ENCODE results near the gene SUSD5. TPM values are rescaled to one million over a fixed set of nuclear protein-coding genes. Genes with fewer than 3 reads are reported as not detected.

SUSD5 gene
- 12.0 and 18.2 TPM in 2 replicates for total RNA-seq (2014; rRNA removed; shearing (Covaris generic))
- polyA plus RNA-seq (2015; cell fraction: cytosol; rRNA removed): 6.3 and 7.2 TPM in 2 replicates
- polyA plus RNA-seq (2015; cell fraction: nucleus; rRNA removed): 12.6 and 13.5 TPM in 2 replicates

DNA sequence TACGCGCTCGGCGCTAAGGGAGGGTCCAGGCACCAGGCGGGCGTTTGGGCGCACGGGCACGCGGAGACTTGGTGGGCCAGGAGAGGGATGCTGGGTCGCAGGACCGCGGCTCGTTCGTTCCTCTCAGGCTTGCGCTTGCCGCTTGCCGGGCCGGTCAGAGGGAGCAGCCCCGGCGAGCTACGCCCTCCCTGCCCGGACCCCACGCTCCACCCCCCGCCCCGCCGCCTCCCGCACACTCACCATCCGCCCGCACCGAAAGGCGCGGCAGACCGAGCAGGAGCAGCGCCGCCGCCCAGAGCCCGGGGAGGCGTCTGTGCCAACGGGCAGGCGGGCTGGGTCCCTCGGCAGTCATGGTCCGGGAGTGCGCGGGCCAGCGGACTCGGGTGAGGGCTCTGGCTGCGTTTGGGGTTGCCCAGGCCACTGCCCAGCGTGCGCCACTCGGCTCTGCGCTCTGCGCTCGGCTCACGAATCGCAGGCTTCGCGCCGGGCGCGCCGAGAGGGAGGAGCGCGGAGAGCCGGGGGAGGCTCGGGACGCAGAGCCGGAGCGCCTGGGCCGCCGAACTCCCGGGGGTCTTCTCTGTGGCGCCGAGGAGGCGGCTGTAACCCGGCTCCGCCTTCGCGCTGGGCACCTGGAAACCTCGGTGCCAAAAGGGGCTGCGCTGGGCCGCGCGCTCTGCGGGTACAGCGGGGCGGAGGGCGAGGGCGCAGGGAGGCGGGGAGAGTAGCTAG lies at the start of gene SUSD5:
Gene SUSD5 (minus strand): TSS at position 365 of the 729 bp plus-strand sequence. CDS start 13 bp downstream, at position 352.
- peak; percentile 51 for DNase-seq (ENCODE audit: low read depth)

DNA sequence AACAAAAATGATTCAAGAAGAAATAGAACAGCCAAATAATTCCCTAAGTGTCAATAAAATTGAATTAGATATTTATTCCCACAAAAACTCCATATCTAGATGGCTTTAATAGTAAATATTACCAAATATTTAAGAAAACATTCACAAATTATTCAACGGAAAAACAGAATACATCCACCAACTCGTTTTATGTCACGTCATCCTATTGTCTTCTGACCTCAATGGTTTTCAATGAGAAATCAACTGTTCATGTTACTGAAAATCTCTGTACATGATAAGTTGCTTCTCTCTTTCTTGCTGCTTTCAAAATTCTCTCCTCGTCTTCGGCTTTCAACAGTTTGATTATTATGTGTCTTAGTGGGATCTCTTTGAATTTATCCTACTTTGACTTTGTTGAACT lies 41.5 kb upstream of the SUSD5 start:
- DNase-seq (ENCODE audit: low read depth): no peak

- no peak for DNase-seq (ENCODE audit: low read depth)
Measured at GRCh38 chr3:33256249-33256648, 37.6 kb upstream of the SUSD5 start.

- peak; percentile 11 for DNase-seq (ENCODE audit: low read depth)
Measured at GRCh38 chr3:33250712-33251111, 32.1 kb upstream of the SUSD5 start.

GRCh38 chr3:33246786-33247185 lies 28.2 kb upstream of the SUSD5 start:
- DNase-seq (ENCODE audit: low read depth): no peak

DNA sequence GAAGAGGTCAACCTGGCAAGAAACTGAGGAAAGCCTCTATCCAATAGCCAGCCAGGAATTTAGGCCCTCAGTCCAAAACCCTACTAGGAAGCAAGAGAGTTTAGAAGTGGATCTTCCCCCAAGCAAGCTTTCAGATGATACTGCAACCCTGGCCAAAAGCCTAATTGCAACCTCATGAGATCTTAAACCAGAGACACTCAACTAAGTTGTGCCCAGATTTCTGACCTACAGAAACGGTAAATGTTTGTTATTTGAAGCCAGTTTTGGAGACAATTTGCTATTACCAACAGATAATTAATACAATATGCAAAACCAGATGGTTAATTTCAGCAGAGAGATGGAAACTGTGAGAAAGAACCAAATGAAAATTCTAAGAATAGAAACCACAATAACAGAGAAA lies 21.7 kb upstream of the SUSD5 start:
- DNase-seq (ENCODE audit: low read depth): no peak

DNA sequence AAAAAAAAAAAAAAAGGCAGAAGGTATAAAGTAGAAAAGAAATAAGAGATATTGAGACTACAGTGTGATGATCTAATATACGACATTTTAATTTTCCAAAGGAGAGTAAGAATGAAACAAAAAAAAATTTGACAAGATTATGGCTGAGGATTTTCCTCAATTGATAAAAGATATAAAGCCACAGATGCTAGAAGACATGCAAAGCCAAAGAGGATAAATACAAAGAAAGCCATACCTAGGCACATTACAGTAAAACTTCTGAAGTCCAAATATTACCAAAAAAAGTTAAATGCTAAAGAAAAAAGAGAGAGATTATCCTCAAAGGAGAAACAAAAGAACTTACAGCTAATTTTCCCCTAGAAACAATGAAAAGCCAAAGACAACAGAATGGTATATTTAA lies 20.3 kb upstream of the SUSD5 start:
- DNase-seq (ENCODE audit: low read depth): no peak

DNA sequence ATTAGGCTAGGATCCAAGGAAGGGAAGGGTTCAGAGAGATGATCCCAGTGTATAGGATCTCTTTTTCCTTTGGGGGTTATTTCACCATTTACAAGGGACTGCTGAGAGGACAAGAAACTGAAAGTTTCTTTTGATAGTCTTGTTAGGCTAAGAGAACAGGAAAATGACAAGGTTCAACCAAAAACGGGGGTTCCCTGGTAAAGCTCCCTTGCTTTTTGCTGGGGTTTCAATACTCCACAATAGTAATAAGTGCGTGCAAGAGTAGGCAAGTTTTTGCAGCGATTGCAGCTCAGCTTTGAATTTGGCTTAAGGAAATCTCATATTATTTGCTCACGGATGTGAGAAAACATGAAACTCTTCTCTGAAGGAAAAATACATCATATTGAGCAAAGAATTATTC lies 18.8 kb upstream of the SUSD5 start:
- no peak for DNase-seq (ENCODE audit: low read depth)

- DNase-seq (ENCODE audit: low read depth): no peak
Measured at GRCh38 chr3:33236005-33236404, 17.4 kb upstream of the SUSD5 start.

DNA sequence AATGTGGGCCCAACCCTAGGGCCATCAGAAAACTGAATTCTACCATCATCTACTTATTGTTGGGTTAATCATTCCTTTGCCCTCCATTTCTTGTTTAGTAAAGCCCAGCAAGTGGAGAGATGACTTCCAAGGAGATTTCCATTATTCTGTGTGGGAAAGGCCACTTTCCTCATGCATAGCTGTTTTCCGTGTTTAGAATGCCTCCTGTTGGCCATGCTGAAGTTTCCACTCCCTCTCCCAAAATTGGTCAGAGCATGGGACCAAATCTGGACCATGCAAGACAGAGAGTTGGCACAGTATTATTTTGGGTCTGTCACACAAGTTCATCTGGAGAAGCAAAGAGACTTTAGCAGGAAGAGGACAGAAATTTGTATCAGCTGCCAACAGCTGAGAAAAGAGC lies 15.3 kb upstream of the SUSD5 start:
- no peak for DNase-seq (ENCODE audit: low read depth)

DNA sequence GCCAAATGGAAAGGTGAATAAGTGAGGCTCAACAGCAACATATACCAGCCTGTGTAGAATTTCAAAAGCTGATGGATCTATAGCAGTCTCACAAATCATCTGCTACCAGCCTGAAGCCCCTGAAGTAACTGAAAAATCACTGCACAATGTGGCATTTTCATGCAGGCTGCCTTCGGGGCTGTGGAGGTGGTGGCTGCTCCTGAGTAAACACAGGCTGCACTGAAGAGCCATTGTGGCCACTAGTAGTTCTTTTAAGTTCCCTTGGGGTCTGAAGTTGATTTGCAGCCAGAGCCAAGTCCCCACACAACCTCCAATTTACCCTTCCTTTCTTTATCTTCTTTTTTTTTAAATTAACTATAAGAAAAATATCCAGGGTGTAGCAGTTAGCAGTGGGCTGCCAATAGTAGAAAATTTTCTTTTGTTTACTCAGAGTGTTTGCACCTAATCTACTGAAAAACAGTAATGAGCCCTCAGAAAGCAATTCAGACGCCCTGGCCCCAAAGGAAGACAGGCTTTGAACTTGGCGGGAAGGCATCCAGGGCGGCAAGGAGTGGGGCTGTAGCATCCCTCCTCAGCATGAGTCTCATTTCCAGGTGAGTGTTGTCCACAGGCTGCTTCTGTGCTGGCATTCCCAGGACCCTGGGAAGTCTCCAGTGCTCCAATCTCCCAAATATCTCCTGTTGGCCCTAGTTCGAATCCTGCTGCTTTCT lies 13.3 kb upstream of the SUSD5 start:
- no peak for DNase-seq (ENCODE audit: low read depth)

DNA sequence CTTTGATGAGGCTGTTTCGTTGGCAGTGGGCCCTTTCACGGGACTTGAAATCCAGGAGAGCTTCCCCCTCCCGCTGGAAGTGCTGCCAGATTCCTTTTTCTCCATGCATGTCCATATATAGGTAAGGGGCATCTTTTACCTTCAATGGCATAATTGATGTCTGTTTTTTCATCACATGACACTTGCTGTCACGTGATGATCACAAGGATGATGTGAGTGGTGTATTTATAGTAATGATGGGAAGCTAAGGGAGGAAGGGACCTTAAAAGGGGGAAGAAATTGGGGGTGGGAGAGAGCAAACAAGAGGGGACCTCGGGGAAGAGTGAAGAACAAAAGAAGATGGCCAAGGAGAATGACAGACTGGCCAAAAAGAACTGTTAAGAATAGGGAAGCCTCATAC lies 11.3 kb upstream of the SUSD5 start:
- no peak for DNase-seq (ENCODE audit: low read depth)

DNA sequence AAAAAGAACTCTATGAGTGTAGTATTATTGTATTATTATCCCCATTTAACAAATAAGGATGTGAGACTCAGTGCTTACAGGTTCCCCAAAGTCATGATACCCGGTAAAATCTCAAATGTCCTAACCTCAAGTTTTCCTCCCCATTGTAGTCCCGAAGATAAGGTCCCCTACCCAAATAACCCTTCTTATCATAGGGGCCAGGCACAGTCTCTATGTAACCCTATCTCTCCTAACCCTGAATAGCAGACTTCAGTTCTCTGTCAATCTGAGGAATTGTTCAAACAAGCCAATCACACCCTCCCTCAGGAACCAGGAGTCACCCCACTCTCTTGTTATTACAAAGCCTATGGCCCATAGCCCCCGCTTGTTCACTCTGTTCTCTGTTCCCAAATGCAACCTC lies 10.5 kb upstream of the SUSD5 start:
- no peak for DNase-seq (ENCODE audit: low read depth)

DNA sequence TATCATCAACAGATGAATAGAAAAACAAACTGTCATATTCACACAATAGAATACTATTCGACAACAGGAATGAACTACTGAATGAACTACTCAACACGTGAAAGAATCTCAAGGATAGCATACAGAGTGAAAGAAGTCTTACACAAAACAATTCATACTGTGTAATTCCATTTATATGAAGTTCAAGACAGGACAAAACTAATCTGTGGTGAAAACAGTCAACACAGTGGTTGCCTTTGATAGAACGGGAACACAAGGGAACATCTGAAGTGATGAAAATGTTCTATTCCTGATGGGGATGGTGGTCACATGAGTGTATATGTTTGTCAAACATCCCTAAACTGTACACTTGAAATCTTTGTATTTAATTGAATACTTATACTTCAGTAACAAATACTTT lies 2.6 kb upstream of the SUSD5 start:
- DNase-seq (ENCODE audit: low read depth): no peak

GRCh38 chr3:33219175-33219487 lies 521 bp upstream of the SUSD5 start:
- no peak for DNase-seq (ENCODE audit: low read depth)

GRCh38 chr3:33217866-33218445 lies 654 bp downstream of the SUSD5 start:
- peak; percentile 36 for DNase-seq (ENCODE audit: low read depth)

DNA sequence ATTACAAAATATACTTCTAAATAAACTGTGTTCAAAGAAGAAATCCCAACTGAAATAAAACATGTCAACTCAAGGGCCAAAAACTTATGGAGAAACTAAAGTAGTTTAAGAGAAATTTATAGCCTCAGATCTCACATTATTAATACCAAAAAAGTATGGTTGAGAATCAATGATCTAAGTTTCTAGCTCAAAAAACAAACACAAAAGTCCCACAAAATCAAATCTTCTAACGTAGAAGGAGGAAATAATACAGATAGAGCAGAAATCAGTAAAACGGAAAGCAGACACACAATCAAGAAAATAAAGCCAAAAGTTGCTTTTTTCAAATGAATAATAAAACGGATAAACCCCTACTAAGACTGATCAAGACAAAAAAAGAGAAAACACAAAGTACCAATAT lies 2.9 kb downstream of the SUSD5 start:
- DNase-seq (ENCODE audit: low read depth): no peak

DNA sequence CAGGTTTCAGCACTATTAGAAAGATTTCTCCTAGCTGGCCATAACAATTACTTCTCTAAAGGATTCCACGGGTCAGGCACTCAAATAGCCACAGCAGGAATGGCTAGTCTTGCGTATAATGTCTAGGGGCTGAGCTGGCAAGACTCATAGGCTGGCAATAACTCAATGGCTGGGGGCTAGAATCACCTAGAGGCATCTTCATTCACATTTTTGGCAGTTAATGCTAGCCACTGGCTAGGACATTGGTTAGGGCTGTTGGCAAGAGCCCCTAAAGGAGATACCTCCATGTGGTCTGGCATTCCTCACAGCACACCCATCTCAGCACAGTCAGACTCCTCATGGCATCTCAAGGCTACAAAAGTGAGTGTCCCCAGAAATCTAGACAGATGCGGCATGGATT lies 6.2 kb downstream of the SUSD5 start:
- no peak for DNase-seq (ENCODE audit: low read depth)

GRCh38 chr3:33211444-33211843 lies 7.2 kb downstream of the SUSD5 start:
- peak; percentile 91 for DNase-seq (ENCODE audit: low read depth)

DNA sequence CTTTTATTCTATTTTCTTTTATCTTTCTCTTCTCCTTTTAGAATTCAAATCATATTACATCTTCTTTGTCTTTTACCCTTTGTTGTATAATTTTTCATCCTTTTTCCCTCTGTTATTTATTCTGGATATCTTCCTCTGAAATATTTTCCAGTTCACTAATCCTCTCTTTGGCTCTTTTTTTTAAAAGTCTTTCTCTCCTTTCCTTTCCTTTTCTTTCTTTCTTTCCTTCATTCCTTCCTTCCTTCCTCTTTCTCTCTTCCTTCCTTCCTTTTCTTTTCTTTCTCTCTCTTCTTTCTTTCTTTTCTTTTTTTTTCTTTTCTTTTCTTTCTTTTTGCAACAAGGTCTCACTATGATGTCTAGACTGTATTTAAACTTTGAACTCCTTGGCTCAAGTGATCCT lies 9.3 kb downstream of the SUSD5 start:
- no peak for DNase-seq (ENCODE audit: low read depth)

DNA sequence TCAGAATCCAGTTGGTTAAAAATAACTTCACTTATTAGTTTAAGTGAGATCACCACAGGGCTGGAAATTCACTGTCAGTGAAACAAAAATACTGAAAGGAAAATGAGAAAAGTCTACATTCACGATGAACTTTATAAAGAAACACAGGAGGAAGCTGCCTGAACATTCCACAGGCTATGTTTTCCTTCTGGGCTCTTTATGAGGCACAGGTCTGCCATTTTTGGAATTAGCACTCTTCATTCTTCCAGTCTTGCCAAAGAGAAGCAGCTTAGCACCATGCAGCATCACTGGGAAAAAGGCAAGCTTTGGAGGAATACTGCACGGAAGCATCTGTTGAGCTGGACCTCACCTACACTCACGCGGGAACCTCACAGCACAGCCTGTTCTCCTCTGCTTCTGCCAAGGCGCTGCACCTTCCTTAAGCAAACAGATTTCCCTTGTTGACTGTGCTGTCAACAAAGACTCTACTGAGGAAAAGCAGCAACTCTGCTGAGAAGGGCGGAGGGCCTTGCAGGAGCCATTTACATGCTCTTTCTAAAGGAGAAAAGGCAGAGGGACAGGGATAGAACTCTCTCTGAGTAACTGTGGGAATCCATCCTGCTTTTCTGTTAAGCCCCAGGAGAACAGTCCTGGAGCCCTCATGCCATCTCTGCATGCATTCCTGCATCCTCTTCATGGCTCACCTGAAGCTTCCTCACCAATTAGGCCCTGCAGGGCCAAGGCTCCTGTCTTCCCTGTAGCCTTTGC lies 15.7 kb downstream of the SUSD5 start:
- DNase-seq (ENCODE audit: low read depth): no peak

- no peak for DNase-seq (ENCODE audit: low read depth)
Measured at GRCh38 chr3:33201195-33201594, 17.4 kb downstream of the SUSD5 start.
